GM23338 (cell line): ENCODE data around the gene APOBEC3F. TPM values are rescaled to one million over a fixed set of nuclear protein-coding genes. Genes with fewer than 3 reads are reported as not detected.

ENCODE experiments used
- ATAC-seq: fragments of 200-7000 bp; cut with Tn5 transposase; 3 replicates; pipeline ENCODE4 v1.9.1; 2020
- DNase-seq: peaks from one replicate; pipeline ENCODE4 v3.0.0-alpha.2; 2015; ENCODE audit warnings: low spot score
- H2AFZ ChIP-seq: fragments of 200-600 bp; sonication (generic); 2 replicates; pipeline ENCODE4 v1.8.0; 2016; ENCODE audit warnings: antibody characterized with exemption, mild to moderate bottlenecking, moderate library complexity
- H3F3A ChIP-seq: fragments of 200-600 bp; sonication (generic); replicated peaks from 2 replicates; pipeline ENCODE4 v1.8.0; 2017; ENCODE audit warnings: antibody characterized with exemption, mixed run types, low read depth
- H3K27ac ChIP-seq: fragments of 200-600 bp; sonication (generic); 2 replicates; pipeline ENCODE4 v1.6.1; 2016; ENCODE audit warnings: low read depth
- H3K27me3 ChIP-seq: fragments of 200-600 bp; sonication (generic); 2 replicates; pipeline ENCODE4 v1.8.0; 2016; ENCODE audit warnings: mild to moderate bottlenecking, mixed run types, moderate library complexity; ENCODE audit not compliant: insufficient read depth
- H3K36me3 ChIP-seq: fragments of 200-600 bp; sonication (generic); 2 replicates; pipeline ENCODE4 v1.8.0; 2016; ENCODE audit warnings: mild to moderate bottlenecking; ENCODE audit not compliant: insufficient read depth
- H3K4me1 ChIP-seq: fragments of 200-600 bp; sonication (generic); 2 replicates; pipeline ENCODE4 v1.8.0; 2016; ENCODE audit warnings: mild to moderate bottlenecking, moderate library complexity; ENCODE audit not compliant: insufficient read depth
- H3K4me2 ChIP-seq: fragments of 200-600 bp; sonication (generic); 2 replicates; pipeline ENCODE4 v1.7.1; 2017; ENCODE audit warnings: mixed run types
- H3K4me3 ChIP-seq: fragments of 200-600 bp; sonication (generic); 2 replicates; pipeline ENCODE4 v1.6.1; 2016; ENCODE audit warnings: mixed run types
- H3K79me2 ChIP-seq: fragments of 200-600 bp; sonication (generic); replicated peaks from 2 replicates; pipeline ENCODE4 v1.8.0; 2017; ENCODE audit warnings: mild to moderate bottlenecking; ENCODE audit not compliant: insufficient read depth
- H3K9me2 ChIP-seq: fragments of 200-600 bp; sonication (generic); 2 replicates; pipeline ENCODE4 v1.8.0; 2017; ENCODE audit not compliant: insufficient read depth
- H4K20me1 ChIP-seq: fragments of 200-600 bp; sonication (generic); replicated peaks from 2 replicates; pipeline ENCODE4 v1.8.0; 2017; ENCODE audit warnings: mild to moderate bottlenecking; ENCODE audit not compliant: insufficient read depth
- H3K27ac Mint-ChIP-seq: 2 replicates; pipeline ENCODE4 v1.8.0; 2020; ENCODE audit warnings: inconsistent platforms, mild to moderate bottlenecking, moderate library complexity, mixed read lengths
- H3K27me3 Mint-ChIP-seq: 3 replicates; pipeline ENCODE4 v1.8.0; 2022; ENCODE audit warnings: low read depth, mild to moderate bottlenecking, moderate library complexity, mixed read lengths, inconsistent platforms; ENCODE audit not compliant: insufficient read depth, poor library complexity
- H3K36me3 Mint-ChIP-seq: 3 replicates; pipeline ENCODE4 v1.8.0; 2021; ENCODE audit warnings: low read depth, mild to moderate bottlenecking, inconsistent platforms, moderate library complexity, mixed read lengths
- H3K4me1 Mint-ChIP-seq: 3 replicates; pipeline ENCODE4 v1.8.0; 2020; ENCODE audit warnings: mild to moderate bottlenecking, inconsistent platforms, mixed read lengths
- H3K4me3 Mint-ChIP-seq: 3 replicates; pipeline ENCODE4 v1.8.0; 2021; ENCODE audit warnings: moderate library complexity, mild to moderate bottlenecking, inconsistent platforms, mixed read lengths
- H3K9me3 Mint-ChIP-seq: 3 replicates; pipeline ENCODE4 v1.8.0; 2020; ENCODE audit warnings: moderate library complexity, mild to moderate bottlenecking, inconsistent platforms, mixed read lengths
- CREB1 ChIP-seq: fragments of 250-450 bp; sonication (Bioruptor Pico); IDR thresholded peaks from 2 replicates; pipeline ENCODE4 v1.5.0; 2020; ENCODE audit warnings: low read depth, mild to moderate bottlenecking, moderate library complexity
- EZH2 ChIP-seq: fragments of 200-600 bp; sonication (generic); IDR thresholded peaks from one replicate; pipeline ENCODE4 v1.8.0; 2017; ENCODE audit warnings: antibody characterized with exemption, mild to moderate bottlenecking, low read depth; ENCODE audit not compliant: unreplicated experiment
- NANOG ChIP-seq: IDR thresholded peaks from 2 replicates; pipeline ENCODE4 v1.6.1; 2016; ENCODE audit warnings: antibody characterized with exemption, borderline replicate concordance
- POLR2AphosphoS5 ChIP-seq: IDR thresholded peaks from 2 replicates; pipeline ENCODE4 v1.6.1; 2016; ENCODE audit warnings: antibody characterized with exemption, low read depth
- ZNF114 ChIP-seq: fragments of 250-450 bp; sonication (Bioruptor Pico); IDR thresholded peaks from 2 replicates; pipeline ENCODE4 v1.5.0; 2020; ENCODE audit warnings: mild to moderate bottlenecking, moderate library complexity
- ZNF331 ChIP-seq: fragments of 250-450 bp; sonication (Bioruptor Pico); IDR thresholded peaks from 2 replicates; pipeline ENCODE4 v1.5.0; 2020; ENCODE audit warnings: low read depth, mild to moderate bottlenecking, moderate library complexity
- polyA plus RNA-seq: library from polyadenylated mRNA; unstranded; fragments of >200 nt; fragmentation: Nextera tagmentation; extraction: Ambion mirVana; gene quantifications from 2 replicates; pipeline ENCODE4 v1.2.1, GENCODE V29; 2016
- total RNA-seq: library from RNA; depleted of rRNA; stranded (reverse); fragments of >200 nt; shearing (Covaris generic); gene quantifications from 2 replicates; pipeline ENCODE4 v1.2.3, GENCODE V29; 2014
- TF ChIP-seq, protein P1 (sequence below), 2 experiments: fragments of 200-600 bp in 1 of 2; sonication (generic) in 1 of 2; conservative IDR thresholded peaks; 2 replicates each; pipeline versions ENCODE4 v1.5.1 to v1.6.1; 2016 to 2017; ENCODE audit warnings: antibody characterized with exemption in 2 of 2, low read depth in 2 of 2, mild to moderate bottlenecking in 2 of 2, moderate library complexity in 1 of 2
- TF ChIP-seq, protein P2 (sequence below): fragments of 250-450 bp; sonication (Bioruptor Pico); IDR thresholded peaks from 2 replicates; pipeline ENCODE4 v1.5.0; 2020; ENCODE audit warnings: mild to moderate bottlenecking, moderate library complexity
- TF ChIP-seq, protein P3 (sequence below): IDR thresholded peaks from 2 replicates; pipeline ENCODE4 v1.6.1; 2016; ENCODE audit warnings: antibody characterized with exemption

Gene APOBEC3F
- total and polyA plus RNA-seq, 2 experiments from 2014 or later: 3.4 TPM

DNA sequence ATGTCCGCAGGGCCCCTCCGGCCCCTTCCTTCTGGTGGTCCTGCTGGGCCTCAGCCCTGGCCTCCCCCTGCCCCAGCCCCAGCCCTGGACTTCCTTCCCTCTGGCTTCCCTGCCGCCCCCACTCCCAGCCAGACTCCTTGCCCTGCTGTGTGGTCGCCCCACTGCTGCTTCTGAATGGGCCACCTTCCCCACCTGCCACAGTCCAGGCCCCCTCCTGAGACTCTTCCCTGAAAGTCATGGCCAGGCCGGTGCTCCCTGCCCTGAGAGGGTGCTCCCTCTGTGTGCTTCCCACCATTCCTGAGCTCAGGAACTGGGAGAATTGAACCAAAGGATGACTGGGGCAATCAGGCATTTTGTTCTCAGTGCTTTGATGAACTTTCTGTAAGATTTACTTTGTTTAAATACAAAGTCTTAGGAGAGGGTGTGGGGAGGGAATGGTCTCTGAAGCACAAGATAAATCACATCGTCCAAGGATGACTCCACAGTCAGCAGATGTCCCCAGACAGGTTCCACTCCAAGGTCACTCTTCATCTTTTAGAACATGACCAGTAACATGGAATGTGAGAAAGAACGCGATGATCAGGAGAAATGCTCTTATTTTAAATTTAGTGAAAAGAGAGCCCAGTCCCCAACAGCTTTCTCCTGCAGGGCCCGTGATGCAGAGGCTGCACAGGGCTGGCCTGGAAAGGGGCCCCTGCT, 19.0 kb upstream of the APOBEC3F start (continued):
- TF ChIP-seq EZH2: no peak
- TF ChIP-seq ZNF331 (CRISPR knock-in tag): no peak
- TF ChIP-seq ZNF114: no peak
- no peak for TF ChIP-seq POLR2AphosphoS5
- TF ChIP-seq, protein P1, sequence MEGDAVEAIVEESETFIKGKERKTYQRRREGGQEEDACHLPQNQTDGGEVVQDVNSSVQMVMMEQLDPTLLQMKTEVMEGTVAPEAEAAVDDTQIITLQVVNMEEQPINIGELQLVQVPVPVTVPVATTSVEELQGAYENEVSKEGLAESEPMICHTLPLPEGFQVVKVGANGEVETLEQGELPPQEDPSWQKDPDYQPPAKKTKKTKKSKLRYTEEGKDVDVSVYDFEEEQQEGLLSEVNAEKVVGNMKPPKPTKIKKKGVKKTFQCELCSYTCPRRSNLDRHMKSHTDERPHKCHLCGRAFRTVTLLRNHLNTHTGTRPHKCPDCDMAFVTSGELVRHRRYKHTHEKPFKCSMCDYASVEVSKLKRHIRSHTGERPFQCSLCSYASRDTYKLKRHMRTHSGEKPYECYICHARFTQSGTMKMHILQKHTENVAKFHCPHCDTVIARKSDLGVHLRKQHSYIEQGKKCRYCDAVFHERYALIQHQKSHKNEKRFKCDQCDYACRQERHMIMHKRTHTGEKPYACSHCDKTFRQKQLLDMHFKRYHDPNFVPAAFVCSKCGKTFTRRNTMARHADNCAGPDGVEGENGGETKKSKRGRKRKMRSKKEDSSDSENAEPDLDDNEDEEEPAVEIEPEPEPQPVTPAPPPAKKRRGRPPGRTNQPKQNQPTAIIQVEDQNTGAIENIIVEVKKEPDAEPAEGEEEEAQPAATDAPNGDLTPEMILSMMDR (conservative IDR thresholded peaks at IDR 0.05; ENCODE audit: low read depth in 2 of 2): no peak

DNA sequence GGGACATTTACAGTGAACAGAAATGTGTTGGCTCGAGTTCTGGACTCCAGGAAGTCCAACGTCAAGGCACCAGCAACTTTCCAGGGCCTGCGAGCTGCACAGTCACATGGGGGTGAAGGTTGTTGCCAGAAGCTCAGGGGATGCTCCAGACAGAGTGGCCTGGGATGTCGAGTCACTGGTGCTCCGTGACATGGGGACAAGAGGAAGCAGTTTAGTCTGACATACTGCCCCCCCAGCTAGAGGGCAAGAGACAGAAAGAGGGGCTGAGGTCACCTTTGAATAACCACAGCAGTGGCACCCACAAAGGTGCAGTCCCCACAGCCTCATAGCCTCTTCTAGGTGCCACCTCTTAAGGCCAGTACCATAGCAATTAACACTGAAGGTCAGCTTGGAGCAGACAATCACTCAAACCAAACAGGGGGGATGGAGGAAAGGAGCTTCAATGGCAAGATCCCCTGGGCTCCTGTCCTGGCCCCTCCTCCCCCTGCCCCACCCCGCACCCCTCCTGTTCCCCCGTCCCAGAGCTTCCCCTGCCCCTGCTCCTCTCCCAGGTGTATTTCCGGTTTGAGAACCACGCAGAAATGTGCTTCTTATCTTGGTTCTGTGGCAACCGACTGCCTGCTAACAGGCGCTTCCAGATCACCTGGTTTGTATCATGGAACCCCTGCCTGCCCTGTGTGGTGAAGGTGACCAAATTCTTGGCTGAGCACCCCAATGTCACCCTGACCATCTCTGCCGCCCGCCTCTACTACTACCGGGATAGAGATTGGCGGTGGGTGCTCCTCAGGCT, 15.9 kb upstream of the APOBEC3F start:
- Mint-ChIP-seq H3K36me3 (peaks cover 23% of the 10 kb centered on the region), H3K4me1 (peaks cover 61% of the 10 kb centered on the region), H3K4me3 (no peak overlapping the region), H3K27me3 (peaks cover 17% of the 10 kb centered on the region), H3K27ac (no peak overlapping the region), H3K9me3 (no peaks in the 10 kb centered on the region; the same call in 2 of the 3 replicates)
- Histone ChIP-seq H3K27me3 (no peaks in the 10 kb centered on the region), H2AFZ (no peak overlapping the region), H3K4me2 (no peak overlapping the region), H3K4me1 (peaks cover 22% of the 10 kb centered on the region; the same call in 1 of the 2 replicates), H3K9me2 (no peaks in the 10 kb centered on the region), H4K20me1 (no peaks in the 10 kb centered on the region), H3K27ac (no peak overlapping the region), H3K79me2 (no peaks in the 10 kb centered on the region), H3K36me3 (no peaks in the 10 kb centered on the region; the same call in 1 of the 2 replicates), H3K4me3 (no peak overlapping the region), H3F3A (peaks cover 7% of the 10 kb centered on the region; the same call in 1 of the 2 replicates)
- DNase-seq (no peak), ATAC-seq (no peak)
- TF ChIP-seq, protein P2, sequence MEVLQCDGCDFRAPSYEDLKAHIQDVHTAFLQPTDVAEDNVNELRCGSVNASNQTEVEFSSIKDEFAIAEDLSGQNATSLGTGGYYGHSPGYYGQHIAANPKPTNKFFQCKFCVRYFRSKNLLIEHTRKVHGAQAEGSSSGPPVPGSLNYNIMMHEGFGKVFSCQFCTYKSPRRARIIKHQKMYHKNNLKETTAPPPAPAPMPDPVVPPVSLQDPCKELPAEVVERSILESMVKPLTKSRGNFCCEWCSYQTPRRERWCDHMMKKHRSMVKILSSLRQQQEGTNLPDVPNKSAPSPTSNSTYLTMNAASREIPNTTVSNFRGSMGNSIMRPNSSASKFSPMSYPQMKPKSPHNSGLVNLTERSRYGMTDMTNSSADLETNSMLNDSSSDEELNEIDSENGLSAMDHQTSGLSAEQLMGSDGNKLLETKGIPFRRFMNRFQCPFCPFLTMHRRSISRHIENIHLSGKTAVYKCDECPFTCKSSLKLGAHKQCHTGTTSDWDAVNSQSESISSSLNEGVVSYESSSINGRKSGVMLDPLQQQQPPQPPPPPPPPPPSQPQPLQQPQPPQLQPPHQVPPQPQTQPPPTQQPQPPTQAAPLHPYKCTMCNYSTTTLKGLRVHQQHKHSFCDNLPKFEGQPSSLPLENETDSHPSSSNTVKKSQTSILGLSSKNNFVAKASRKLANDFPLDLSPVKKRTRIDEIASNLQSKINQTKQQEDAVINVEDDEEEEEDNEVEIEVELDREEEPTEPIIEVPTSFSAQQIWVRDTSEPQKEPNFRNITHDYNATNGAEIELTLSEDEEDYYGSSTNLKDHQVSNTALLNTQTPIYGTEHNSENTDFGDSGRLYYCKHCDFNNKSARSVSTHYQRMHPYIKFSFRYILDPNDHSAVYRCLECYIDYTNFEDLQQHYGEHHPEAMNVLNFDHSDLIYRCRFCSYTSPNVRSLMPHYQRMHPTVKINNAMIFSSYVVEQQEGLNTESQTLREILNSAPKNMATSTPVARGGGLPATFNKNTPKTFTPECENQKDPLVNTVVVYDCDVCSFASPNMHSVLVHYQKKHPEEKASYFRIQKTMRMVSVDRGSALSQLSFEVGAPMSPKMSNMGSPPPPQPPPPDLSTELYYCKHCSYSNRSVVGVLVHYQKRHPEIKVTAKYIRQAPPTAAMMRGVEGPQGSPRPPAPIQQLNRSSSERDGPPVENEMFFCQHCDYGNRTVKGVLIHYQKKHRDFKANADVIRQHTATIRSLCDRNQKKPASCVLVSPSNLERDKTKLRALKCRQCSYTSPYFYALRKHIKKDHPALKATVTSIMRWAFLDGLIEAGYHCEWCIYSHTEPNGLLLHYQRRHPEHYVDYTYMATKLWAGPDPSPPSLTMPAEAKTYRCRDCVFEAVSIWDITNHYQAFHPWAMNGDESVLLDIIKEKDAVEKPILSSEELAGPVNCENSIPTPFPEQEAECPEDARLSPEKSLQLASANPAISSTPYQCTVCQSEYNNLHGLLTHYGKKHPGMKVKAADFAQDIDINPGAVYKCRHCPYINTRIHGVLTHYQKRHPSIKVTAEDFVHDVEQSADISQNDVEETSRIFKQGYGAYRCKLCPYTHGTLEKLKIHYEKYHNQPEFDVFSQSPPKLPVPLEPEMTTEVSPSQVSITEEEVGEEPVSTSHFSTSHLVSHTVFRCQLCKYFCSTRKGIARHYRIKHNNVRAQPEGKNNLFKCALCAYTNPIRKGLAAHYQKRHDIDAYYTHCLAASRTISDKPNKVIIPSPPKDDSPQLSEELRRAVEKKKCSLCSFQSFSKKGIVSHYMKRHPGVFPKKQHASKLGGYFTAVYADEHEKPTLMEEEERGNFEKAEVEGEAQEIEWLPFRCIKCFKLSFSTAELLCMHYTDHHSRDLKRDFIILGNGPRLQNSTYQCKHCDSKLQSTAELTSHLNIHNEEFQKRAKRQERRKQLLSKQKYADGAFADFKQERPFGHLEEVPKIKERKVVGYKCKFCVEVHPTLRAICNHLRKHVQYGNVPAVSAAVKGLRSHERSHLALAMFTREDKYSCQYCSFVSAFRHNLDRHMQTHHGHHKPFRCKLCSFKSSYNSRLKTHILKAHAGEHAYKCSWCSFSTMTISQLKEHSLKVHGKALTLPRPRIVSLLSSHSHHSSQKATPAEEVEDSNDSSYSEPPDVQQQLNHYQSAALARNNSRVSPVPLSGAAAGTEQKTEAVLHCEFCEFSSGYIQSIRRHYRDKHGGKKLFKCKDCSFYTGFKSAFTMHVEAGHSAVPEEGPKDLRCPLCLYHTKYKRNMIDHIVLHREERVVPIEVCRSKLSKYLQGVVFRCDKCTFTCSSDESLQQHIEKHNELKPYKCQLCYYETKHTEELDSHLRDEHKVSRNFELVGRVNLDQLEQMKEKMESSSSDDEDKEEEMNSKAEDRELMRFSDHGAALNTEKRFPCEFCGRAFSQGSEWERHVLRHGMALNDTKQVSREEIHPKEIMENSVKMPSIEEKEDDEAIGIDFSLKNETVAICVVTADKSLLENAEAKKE: no peak
- TF ChIP-seq ZNF114 (no peak), ZNF331 (CRISPR knock-in tag) (no peak), NANOG (no peak), CREB1 (CRISPR knock-in tag) (no peak)
- TF ChIP-seq, protein P3, sequence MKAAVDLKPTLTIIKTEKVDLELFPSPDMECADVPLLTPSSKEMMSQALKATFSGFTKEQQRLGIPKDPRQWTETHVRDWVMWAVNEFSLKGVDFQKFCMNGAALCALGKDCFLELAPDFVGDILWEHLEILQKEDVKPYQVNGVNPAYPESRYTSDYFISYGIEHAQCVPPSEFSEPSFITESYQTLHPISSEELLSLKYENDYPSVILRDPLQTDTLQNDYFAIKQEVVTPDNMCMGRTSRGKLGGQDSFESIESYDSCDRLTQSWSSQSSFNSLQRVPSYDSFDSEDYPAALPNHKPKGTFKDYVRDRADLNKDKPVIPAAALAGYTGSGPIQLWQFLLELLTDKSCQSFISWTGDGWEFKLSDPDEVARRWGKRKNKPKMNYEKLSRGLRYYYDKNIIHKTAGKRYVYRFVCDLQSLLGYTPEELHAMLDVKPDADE: no peak
